HepG2 (cell line): ENCODE measurements around the gene TAF3. TPM values are rescaled to one million over a fixed set of nuclear protein-coding genes. Genes with fewer than 3 reads are reported as not detected.

Source experiments
- FOXO1 ChIP-seq: sonication (generic); formaldehyde crosslinking; IDR thresholded peaks from 2 replicates; pipeline ENCODE4 v1.4.0; 2020; ENCODE audit warnings: missing genetic modification reagents
- FUBP1 ChIP-seq: sonication (generic); formaldehyde crosslinking; IDR thresholded peaks from 2 replicates; pipeline ENCODE4 v1.5.1; 2020; ENCODE audit warnings: missing genetic modification reagents, mild to moderate bottlenecking, borderline replicate concordance
- HMGXB3 ChIP-seq: sonication (generic); formaldehyde crosslinking; IDR thresholded peaks from 2 replicates; pipeline ENCODE4 v1.4.0; 2020; ENCODE audit warnings: missing genetic modification reagents, borderline replicate concordance
- ISL2 ChIP-seq: sonication (generic); formaldehyde crosslinking; IDR thresholded peaks from 2 replicates; pipeline ENCODE4 v1.5.0; 2020; ENCODE audit warnings: missing genetic modification reagents
- JUN ChIP-seq: sonication (generic); formaldehyde crosslinking; IDR thresholded peaks from 2 replicates; pipeline ENCODE4 v1.4.0; 2020; ENCODE audit warnings: mild to moderate bottlenecking, missing genetic modification reagents
- MTF2 ChIP-seq: sonication (generic); formaldehyde crosslinking; IDR thresholded peaks from 2 replicates; pipeline ENCODE4 v1.5.0; 2020; ENCODE audit warnings: missing genetic modification reagents, borderline replicate concordance
- PHF20 ChIP-seq: sonication (generic); formaldehyde crosslinking; IDR thresholded peaks from 2 replicates; pipeline ENCODE4 v1.5.0; 2020; ENCODE audit warnings: mild to moderate bottlenecking, missing genetic modification reagents
- POGZ ChIP-seq: sonication (generic); formaldehyde crosslinking; IDR thresholded peaks from 2 replicates; pipeline ENCODE4 v1.4.0; 2020; ENCODE audit warnings: mild to moderate bottlenecking, missing genetic modification reagents
- POLR2A ChIP-seq, 2 experiments: IDR thresholded peaks; 2 replicates each; pipeline ENCODE4 v1.6.1; 2011; ENCODE audit warnings: low read depth in 2 of 2, low read length in 2 of 2, mild to moderate bottlenecking in 1 of 2, moderate library complexity in 1 of 2; ENCODE audit not compliant: insufficient read depth in 1 of 2
- PRPF4 ChIP-seq: fragments of 200-400 bp; formaldehyde crosslinking; IDR thresholded peaks from 2 replicates; pipeline ENCODE4 v1.6.1; 2016; ENCODE audit warnings: low read length, low read depth; ENCODE audit not compliant: poor library complexity, severe bottlenecking
- SMAD3 ChIP-seq: sonication (generic); formaldehyde crosslinking; IDR thresholded peaks from 2 replicates; pipeline ENCODE4 v1.4.0; 2020; ENCODE audit warnings: missing genetic modification reagents
- SRF ChIP-seq: IDR thresholded peaks from 2 replicates; pipeline ENCODE4 v1.6.1; 2011; ENCODE audit warnings: mild to moderate bottlenecking, low read depth, low read length, moderate library complexity
- SRSF1 ChIP-seq: fragments of 200-400 bp; formaldehyde crosslinking; optimal IDR thresholded peaks from 2 replicates; pipeline ENCODE3; 2017; ENCODE audit warnings: mild to moderate bottlenecking, low read depth, low read length, moderate library complexity
- TEAD2 ChIP-seq: sonication (generic); formaldehyde crosslinking; IDR thresholded peaks from 2 replicates; pipeline ENCODE4 v1.9.0; 2021; ENCODE audit warnings: missing genetic modification reagents
- TGIF2 ChIP-seq: IDR thresholded peaks from 2 replicates; pipeline ENCODE4 v1.6.1; 2016; ENCODE audit warnings: control low read depth, missing compliant biosample characterization
- TSC22D2 ChIP-seq: sonication (generic); formaldehyde crosslinking; IDR thresholded peaks from 2 replicates; pipeline ENCODE4 v1.5.1; 2020; ENCODE audit warnings: missing genetic modification reagents, mild to moderate bottlenecking, borderline replicate concordance
- ZBTB1 ChIP-seq: sonication (generic); formaldehyde crosslinking; IDR thresholded peaks from 2 replicates; pipeline ENCODE4 v1.4.0; 2020; ENCODE audit warnings: missing genetic modification reagents, borderline replicate concordance
- ZBTB3 ChIP-seq: sonication (generic); formaldehyde crosslinking; IDR thresholded peaks from 2 replicates; pipeline ENCODE4 v1.4.0; 2020; ENCODE audit warnings: low read depth, mild to moderate bottlenecking, moderate library complexity, missing genetic modification reagents, borderline replicate concordance
- ZC3H13 ChIP-seq: sonication (generic); formaldehyde crosslinking; IDR thresholded peaks from 2 replicates; pipeline ENCODE4 v1.8.1; 2023; ENCODE audit warnings: mild to moderate bottlenecking, missing genetic modification reagents, moderate library complexity
- ZNF256 ChIP-seq: sonication (generic); formaldehyde crosslinking; conservative IDR thresholded peaks from 2 replicates; pipeline ENCODE4 v1.4.0; 2020; ENCODE audit warnings: missing genetic modification reagents
- ZNF317 ChIP-seq: sonication (generic); formaldehyde crosslinking; IDR thresholded peaks from 2 replicates; pipeline ENCODE4 v1.5.0; 2020; ENCODE audit warnings: mild to moderate bottlenecking, missing genetic modification reagents
- ZNF329 ChIP-seq: sonication (generic); formaldehyde crosslinking; IDR thresholded peaks from 2 replicates; pipeline ENCODE4 v1.9.0; 2021; ENCODE audit warnings: low read depth, mild to moderate bottlenecking, missing genetic modification reagents
- ZNF556 ChIP-seq: sonication (generic); formaldehyde crosslinking; IDR thresholded peaks from 2 replicates; pipeline ENCODE4 v1.4.0; 2020; ENCODE audit warnings: mild to moderate bottlenecking, missing genetic modification reagents, borderline replicate concordance
- ZNF713 ChIP-seq: sonication (generic); formaldehyde crosslinking; IDR thresholded peaks from 2 replicates; pipeline ENCODE4 v1.4.0; 2020; ENCODE audit warnings: mild to moderate bottlenecking, missing genetic modification reagents
- ZNF790 ChIP-seq: sonication (generic); formaldehyde crosslinking; IDR thresholded peaks from 2 replicates; pipeline ENCODE4 v1.8.0; 2022; ENCODE audit warnings: missing genetic modification reagents, mild to moderate bottlenecking, borderline replicate concordance
- polyA plus RNA-seq, 8 experiments: library from polyadenylated mRNA; depleted of rRNA in 3 of 8; stranded (reverse) in 7 of 8; unstranded in 1 of 8; fragments of >200 nt; fragmentation: Illumina TruSeq in 4 of 8; extraction: Trizol in 4 of 8; gene quantifications; 2 replicates each; pipeline versions ENCODE4 v1.2.1 to v1.2.3, GENCODE V29; 2011 to 2016; ENCODE audit warnings: low read depth in 4 of 8, missing spikeins in 1 of 8, mixed read lengths in 1 of 8; ENCODE audit not compliant: insufficient read depth in 1 of 8
- total RNA-seq, 5 experiments: library from RNA; depleted of rRNA; stranded (reverse); fragments of >200 nt; fragmentation: Illumina TruSeq; extraction: Trizol; gene quantifications; 2 replicates each; pipeline ENCODE4 v1.2.3, GENCODE V29; 2016; ENCODE audit warnings: low read depth in 1 of 5

The TAF3 gene
- total and polyA plus RNA-seq, 2 of the 13 experiments (the other 11 are each of a cell fraction or from before 2014, with no cell fraction given), result 1.7 to 2.9 TPM

GRCh38 chr10:7818295-7819120, at the start of gene TAF3 (continued):
- peak; percentile 82; the same call in 1 of the 2 replicates for TF ChIP-seq HMGXB3
- TF ChIP-seq SMAD3 (CRISPR knock-in tag), result peak; percentile 93
- TF ChIP-seq FUBP1 (CRISPR knock-in tag), result no peak
- no peak for TF ChIP-seq TEAD2 (CRISPR knock-in tag)
- TF ChIP-seq TSC22D2 (CRISPR knock-in tag), result peak; percentile 73; the same call in 1 of the 2 replicates
- peak; percentile 87 for TF ChIP-seq TGIF2
- no peak for TF ChIP-seq MTF2 (CRISPR knock-in tag)
- TF ChIP-seq POLR2A (IDR thresholded peaks at IDR 0.05; ENCODE audit: insufficient read depth in 1 of 2, low read depth in 2 of 2, low read length in 2 of 2), result peak; percentile 70 to 95
- TF ChIP-seq JUN (CRISPR knock-in tag), result 0 out of 2 replicates have a peak, but pooled peaks have one; percentile 57
- peak; percentile 90 for TF ChIP-seq PHF20
- TF ChIP-seq ZNF556 (CRISPR knock-in tag), result peak; percentile 92; the same call in 1 of the 2 replicates
- no peak for TF ChIP-seq ZNF713 (CRISPR knock-in tag)
- TF ChIP-seq ZBTB1 (CRISPR knock-in tag), result no peak
- TF ChIP-seq ZNF329, result peak; percentile 73
- TF ChIP-seq ZNF256 (CRISPR knock-in tag), result no peak
- no peak; the same call in 1 of the 2 replicates for TF ChIP-seq ZNF790
- 0 out of 2 replicates have a peak, but pooled peaks have one; percentile 8 for TF ChIP-seq ZNF317 (CRISPR knock-in tag)
- peak; percentile 62 for TF ChIP-seq SRSF1
- TF ChIP-seq ZBTB3 (CRISPR knock-in tag), result peak; percentile 29; the same call in 1 of the 2 replicates
- peak; percentile 89 for TF ChIP-seq POGZ (CRISPR knock-in tag)
- peak; percentile 49; the same call in 1 of the 2 replicates for TF ChIP-seq FOXO1 (CRISPR knock-in tag)
- peak; percentile 78 for TF ChIP-seq ISL2 (CRISPR knock-in tag)
- TF ChIP-seq ZC3H13 (CRISPR knock-in tag), result no peak
- no peak for TF ChIP-seq PRPF4
- TF ChIP-seq SRF, result peak; percentile 97
